HG02763 (cell line): ENCODE results near the gene DOK7.

Experiments
- ATAC-seq: cut with Tn5 transposase; IDR thresholded peaks from one replicate; pipeline ENCODE4 v1.9.1; 2021; ENCODE audit warnings: mild to moderate bottlenecking, moderate library complexity; ENCODE audit not compliant: unreplicated experiment

The DOK7 gene

GRCh38 chr4:3473996-3474765 lies 11.1 kb downstream of the DOK7 start:
- no peak for ATAC-seq

- ATAC-seq: no peak
Measured at GRCh38 chr4:3475041-3475712, 12.1 kb downstream of the DOK7 start.

GRCh38 chr4:3475713-3476260 lies 12.7 kb downstream of the DOK7 start:
- ATAC-seq: no peak

GRCh38 chr4:3476341-3476747 lies 13.2 kb downstream of the DOK7 start:
- no peak for ATAC-seq

GRCh38 chr4:3476936-3477749 lies 14.0 kb downstream of the DOK7 start:
- ATAC-seq: no peak

GRCh38 chr4:3477750-3478430 lies 14.8 kb downstream of the DOK7 start:
- no peak for ATAC-seq

GRCh38 chr4:3478446-3479357 lies 15.6 kb downstream of the DOK7 start:
- no peak for ATAC-seq

GRCh38 chr4:3479358-3480101 lies 16.4 kb downstream of the DOK7 start:
- no peak for ATAC-seq

- no peak for ATAC-seq
Measured at GRCh38 chr4:3480528-3481112, 17.5 kb downstream of the DOK7 start.

- ATAC-seq: no peak
Measured at GRCh38 chr4:3481113-3481531, 18.0 kb downstream of the DOK7 start.

- no peak for ATAC-seq
Measured at GRCh38 chr4:3481783-3482393, 18.8 kb downstream of the DOK7 start.

GRCh38 chr4:3482707-3483106 lies 19.6 kb downstream of the DOK7 start:
- ATAC-seq: no peak

GRCh38 chr4:3483471-3483921 lies 20.4 kb downstream of the DOK7 start:
- no peak for ATAC-seq

- ATAC-seq: no peak
Measured at GRCh38 chr4:3484057-3484973, 21.2 kb downstream of the DOK7 start.

GRCh38 chr4:3485011-3485791 lies 22.1 kb downstream of the DOK7 start:
- no peak for ATAC-seq

GRCh38 chr4:3485886-3486540 lies 22.9 kb downstream of the DOK7 start:
- ATAC-seq: no peak
